Suprapubic skin (tissue), 4 donors: Measurements from ENCODE around the gene BOLL. TPM values are rescaled to one million over a fixed set of nuclear protein-coding genes. Genes with fewer than 3 reads are reported as not detected.

Source experiments
- DNase-seq, 2 donors: peaks; one replicate each; pipeline ENCODE4 v3.0.0-alpha.2; 2019; ENCODE audit warnings: low spot score in 2 of 2
- H3K27ac ChIP-seq: fragments of 200-600 bp; sonication (generic); one replicate; pipeline ENCODE4 v1.5.1; 2019
- H3K27me3 ChIP-seq: fragments of 200-600 bp; sonication (generic); one replicate; pipeline ENCODE4 v1.5.1; 2019
- H3K36me3 ChIP-seq: fragments of 200-600 bp; sonication (generic); one replicate; pipeline ENCODE4 v1.5.1; 2019
- H3K4me1 ChIP-seq: fragments of 200-600 bp; sonication (generic); one replicate; pipeline ENCODE4 v1.5.1; 2019
- H3K4me3 ChIP-seq: fragments of 200-600 bp; sonication (generic); one replicate; pipeline ENCODE4 v1.5.1; 2019; ENCODE audit warnings: mild to moderate bottlenecking
- H3K9me3 ChIP-seq: fragments of 200-600 bp; sonication (generic); one replicate; pipeline ENCODE4 v1.5.1; 2019
- EP300 ChIP-seq: sonication (generic); formaldehyde crosslinking; IDR thresholded peaks from one replicate; pipeline ENCODE4 v1.6.1; 2017; ENCODE audit warnings: antibody characterized with exemption
- POLR2A ChIP-seq, 2 donors: fragments of 450-650 bp; IDR thresholded peaks; one replicate each; pipeline ENCODE4 v1.6.1; 2017; ENCODE audit warnings: antibody characterized with exemption in 2 of 2, mild to moderate bottlenecking in 2 of 2, moderate library complexity in 2 of 2
- POLR2AphosphoS5 ChIP-seq, 3 donors: sonication (generic); formaldehyde crosslinking; IDR thresholded peaks; one replicate each; pipeline ENCODE4 v1.6.1; 2017; ENCODE audit warnings: antibody characterized with exemption in 3 of 3
- WGBS: methylation state at CpG from one replicate; pipeline ENCODE4 v1.1.5; 2018; 5-methylcytosine and 5-hydroxymethylcytosine counted together
- total RNA-seq, 4 donors: library from RNA; depleted of rRNA; stranded (reverse); fragments of >200 nt; gene quantifications; one replicate each; pipeline ENCODE4 v1.1.0, GENCODE V29; 2016
- TF ChIP-seq, protein P1 (sequence below), 2 donors: fragments of 200-600 bp in 1 of 2; fragments of 450-650 bp in 1 of 2; sonication (generic) in 1 of 2; IDR thresholded peaks; one replicate each; pipeline ENCODE4 v1.5.1; 2016 to 2019; ENCODE audit warnings: antibody characterized with exemption in 2 of 2, mild to moderate bottlenecking in 1 of 2, moderate library complexity in 1 of 2

Gene BOLL
- total RNA-seq, 4 donors from 2014 or later: not detected

DNA sequence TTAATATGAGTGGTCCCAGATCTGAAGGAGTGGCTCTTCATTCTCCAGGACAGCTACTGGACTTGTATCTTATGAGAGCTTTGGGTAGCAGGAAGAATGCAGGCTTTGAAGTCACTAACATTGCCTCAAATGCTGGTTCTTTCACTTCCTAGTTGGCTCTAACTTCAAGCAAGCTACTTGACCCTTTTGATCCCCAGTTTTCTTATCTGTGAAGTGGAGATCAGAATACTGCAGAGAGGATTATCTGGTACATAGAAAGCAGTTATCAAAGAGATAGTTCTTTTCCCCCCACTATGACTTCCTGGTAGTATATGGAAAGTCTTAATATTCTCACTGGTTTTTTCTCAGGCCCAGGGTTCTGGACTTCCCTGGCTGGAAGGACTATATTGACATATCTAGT, 15.9 kb upstream of the BOLL start:
- Histone ChIP-seq H3K36me3 (no peaks in the 10 kb centered on the region), H3K9me3 (no peaks in the 10 kb centered on the region), H3K27ac (no peak overlapping the region), H3K4me1 (peaks cover 24% of the 10 kb centered on the region), H3K4me3 (no peak overlapping the region), H3K27me3 (peaks cover 6% of the 10 kb centered on the region)
- TF ChIP-seq POLR2AphosphoS5 (IDR thresholded peaks at IDR 0.05) (no peak), POLR2A (IDR thresholded peaks at IDR 0.05) (no peak)
- TF ChIP-seq, protein P1, sequence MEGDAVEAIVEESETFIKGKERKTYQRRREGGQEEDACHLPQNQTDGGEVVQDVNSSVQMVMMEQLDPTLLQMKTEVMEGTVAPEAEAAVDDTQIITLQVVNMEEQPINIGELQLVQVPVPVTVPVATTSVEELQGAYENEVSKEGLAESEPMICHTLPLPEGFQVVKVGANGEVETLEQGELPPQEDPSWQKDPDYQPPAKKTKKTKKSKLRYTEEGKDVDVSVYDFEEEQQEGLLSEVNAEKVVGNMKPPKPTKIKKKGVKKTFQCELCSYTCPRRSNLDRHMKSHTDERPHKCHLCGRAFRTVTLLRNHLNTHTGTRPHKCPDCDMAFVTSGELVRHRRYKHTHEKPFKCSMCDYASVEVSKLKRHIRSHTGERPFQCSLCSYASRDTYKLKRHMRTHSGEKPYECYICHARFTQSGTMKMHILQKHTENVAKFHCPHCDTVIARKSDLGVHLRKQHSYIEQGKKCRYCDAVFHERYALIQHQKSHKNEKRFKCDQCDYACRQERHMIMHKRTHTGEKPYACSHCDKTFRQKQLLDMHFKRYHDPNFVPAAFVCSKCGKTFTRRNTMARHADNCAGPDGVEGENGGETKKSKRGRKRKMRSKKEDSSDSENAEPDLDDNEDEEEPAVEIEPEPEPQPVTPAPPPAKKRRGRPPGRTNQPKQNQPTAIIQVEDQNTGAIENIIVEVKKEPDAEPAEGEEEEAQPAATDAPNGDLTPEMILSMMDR (IDR thresholded peaks at IDR 0.05): no peak
- no peak for DNase-seq

DNA sequence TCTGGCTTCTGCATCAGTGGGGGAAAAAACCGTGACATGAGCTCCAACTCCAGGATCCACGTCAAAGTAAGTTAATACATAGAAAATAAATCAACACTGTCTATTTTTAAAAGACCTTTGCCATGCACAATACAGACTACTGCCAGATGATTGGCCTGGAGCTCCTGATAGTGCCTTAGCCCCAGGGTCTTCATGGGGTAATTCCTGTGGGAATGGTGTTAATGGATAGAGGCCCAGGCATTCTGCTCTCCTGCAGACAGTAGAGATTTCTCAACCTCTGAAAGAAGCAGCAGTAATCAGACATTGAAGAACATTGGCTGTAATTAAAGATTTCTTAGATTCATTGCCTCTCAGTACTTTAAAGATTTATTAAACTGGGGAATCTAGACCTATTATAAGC, 15.0 kb upstream of the BOLL start:
- Histone ChIP-seq H3K4me1 (peaks cover 16% of the 10 kb centered on the region), H3K27me3 (peaks cover 7% of the 10 kb centered on the region), H3K27ac (no peak overlapping the region), H3K9me3 (no peaks in the 10 kb centered on the region), H3K4me3 (no peak overlapping the region), H3K36me3 (no peaks in the 10 kb centered on the region)
- 88% methylated on average over 2 of the region's 2 CpGs for WGBS
- DNase-seq: no peak
- no peak for TF ChIP-seq EP300
- TF ChIP-seq POLR2AphosphoS5 (IDR thresholded peaks at IDR 0.05): no peak
- TF ChIP-seq POLR2A (IDR thresholded peaks at IDR 0.05): no peak
- TF ChIP-seq, protein P1 (IDR thresholded peaks at IDR 0.05): no peak

GRCh38 chr2:197799068-197799467, 13.9 kb upstream of the BOLL start:
- peaks cover 10% of the 10 kb centered on the region for H3K4me1 ChIP-seq
- H3K9me3 ChIP-seq: no peaks in the 10 kb centered on the region
- no peak overlapping the region for H3K4me3 ChIP-seq
- peaks cover 11% of the 10 kb centered on the region for H3K27me3 ChIP-seq
- no peak for DNase-seq
- no peak overlapping the region for H3K27ac ChIP-seq
- no peaks in the 10 kb centered on the region for H3K36me3 ChIP-seq
- no peak for TF ChIP-seq POLR2A (IDR thresholded peaks at IDR 0.05)
- 66% methylated on average over 3 of the region's 3 CpGs for WGBS

DNA sequence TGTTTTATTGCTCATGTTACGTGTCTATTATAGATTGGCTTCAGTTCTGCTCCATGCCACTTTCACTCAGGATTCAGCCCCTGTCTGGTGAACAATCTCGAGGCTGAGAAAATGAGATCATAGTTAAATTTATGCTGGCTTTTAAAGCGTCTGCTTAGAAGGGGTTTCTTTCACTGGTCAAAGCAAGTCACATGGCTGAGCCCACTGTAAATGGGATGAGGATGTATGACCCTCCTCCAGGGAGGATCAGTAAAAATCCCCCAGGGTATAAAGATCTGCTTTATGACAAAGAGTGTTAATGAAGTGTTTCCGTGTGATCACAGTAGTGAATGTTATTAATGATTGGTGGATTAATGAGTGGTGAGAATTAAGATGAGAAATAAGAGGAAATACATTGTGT, 13.1 kb upstream of the BOLL start:
- Histone ChIP-seq H3K9me3 (no peaks in the 10 kb centered on the region), H3K36me3 (no peaks in the 10 kb centered on the region), H3K27me3 (peaks cover 13% of the 10 kb centered on the region), H3K4me1 (peaks cover 1% of the 10 kb centered on the region), H3K4me3 (no peak overlapping the region), H3K27ac (no peak overlapping the region)
- no peak for DNase-seq
- 47% methylated on average over 4 of the region's 4 CpGs for WGBS
- TF ChIP-seq, protein P1 (IDR thresholded peaks at IDR 0.05): no peak
- TF ChIP-seq EP300 (no peak), POLR2AphosphoS5 (IDR thresholded peaks at IDR 0.05) (no peak)

DNA sequence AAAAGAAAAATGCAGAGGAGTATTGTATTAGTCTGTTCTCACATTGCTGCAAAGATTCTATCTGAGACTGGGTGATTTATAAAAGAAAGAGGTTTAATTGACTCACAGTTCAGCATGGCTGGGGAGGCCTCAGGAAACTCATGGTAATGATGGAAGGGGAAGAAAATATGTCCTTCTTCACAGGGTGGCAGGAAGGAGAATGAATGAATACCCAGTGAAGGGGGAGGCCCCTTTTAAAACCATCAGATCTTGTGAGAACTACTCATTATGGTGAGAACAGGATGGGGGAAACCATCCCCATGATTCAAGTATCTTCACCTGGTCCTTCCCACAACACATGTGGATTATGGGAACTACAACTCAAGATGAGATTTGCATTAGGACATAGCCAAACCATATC, 10.2 kb upstream of the BOLL start:
- Histone ChIP-seq H3K27ac (no peak overlapping the region), H3K36me3 (no peaks in the 10 kb centered on the region), H3K4me1 (no peaks in the 10 kb centered on the region), H3K4me3 (no peak overlapping the region), H3K27me3 (peaks cover 21% of the 10 kb centered on the region), H3K9me3 (no peaks in the 10 kb centered on the region)
- no peak for DNase-seq
- TF ChIP-seq EP300 (no peak), POLR2A (IDR thresholded peaks at IDR 0.05) (no peak), POLR2AphosphoS5 (IDR thresholded peaks at IDR 0.05) (no peak)
- TF ChIP-seq, protein P1 (IDR thresholded peaks at IDR 0.05): no peak

GRCh38 chr2:197793456-197793855, 8.3 kb upstream of the BOLL start:
- Histone ChIP-seq H3K27ac (no peak overlapping the region), H3K27me3 (peaks cover 19% of the 10 kb centered on the region), H3K4me3 (no peak overlapping the region), H3K4me1 (no peaks in the 10 kb centered on the region), H3K9me3 (no peaks in the 10 kb centered on the region), H3K36me3 (no peaks in the 10 kb centered on the region)
- DNase-seq: no peak
- TF ChIP-seq POLR2A (IDR thresholded peaks at IDR 0.05): no peak
- no peak for TF ChIP-seq EP300
- TF ChIP-seq POLR2AphosphoS5 (IDR thresholded peaks at IDR 0.05): no peak
- TF ChIP-seq, protein P1 (IDR thresholded peaks at IDR 0.05): no peak
- 48% methylated on average over 1 of the region's 1 CpG for WGBS
